HCT116 (cell line): ENCODE measurements around the gene RANBP6. TPM values are rescaled to one million over a fixed set of nuclear protein-coding genes. Genes with fewer than 3 reads are reported as not detected.

Experiments used
- ATAC-seq: fragments of 200-7000 bp; cut with Tn5 transposase; 2 replicates; pipeline ENCODE4 v1.9.1; 2020; ENCODE audit warnings: mild to moderate bottlenecking, moderate library complexity
- BruUV-seq: library from RNA; stranded (reverse); fragments of 400-500 nt; replicated peaks from 2 replicates; lab custom pipeline; 2021; lab: Mats Ljungman, UMichigan
- CTCF ChIA-PET: fragments of 300-600 bp; sonication (Branson Sonifier 250); formaldehyde crosslinking; loops from one replicate; lab custom pipeline; 2021; ENCODE audit warnings: antibody characterized with exemption; lab: Charles Lee
- POLR2A ChIA-PET: fragments of 300-600, 350-600 bp; sonication (Branson Sonifier 250); formaldehyde crosslinking; loops from one replicate; lab custom pipeline; 2021; ENCODE audit warnings: antibody characterized with exemption; lab: Charles Lee
- RAD21 ChIA-PET, 2 experiments: fragments of 300-600 bp; sonication (Branson Sonifier 250); formaldehyde crosslinking; loops; one replicate each; lab custom pipeline; 2023; ENCODE audit warnings: low total read pairs in 2 of 2; ENCODE audit not compliant: uncharacterized antibody in 2 of 2, unreplicated experiment in 2 of 2, low non-redundant PET in 1 of 2; lab: Charles Lee
- DNase-seq: peaks from one replicate; pipeline ENCODE4 v3.0.0-alpha.2; 2010; ENCODE audit warnings: low read depth, low spot score
- H2AFZ ChIP-seq: fragments of 200-600 bp; shearing (Covaris generic), sonication (generic); 2 replicates; pipeline ENCODE4 v1.6.1; 2017; ENCODE audit warnings: low read depth, mixed run types, mixed read lengths, antibody characterized with exemption, low read length; ENCODE audit not compliant: poor library complexity, severe bottlenecking
- H3K27ac ChIP-seq: 2 replicates; pipeline ENCODE4 v1.5.1; 2012; ENCODE audit warnings: low read depth, low read length
- H3K27me3 ChIP-seq: fragments of 200-600 bp; sonication (generic); 2 replicates; pipeline ENCODE4 v1.6.1; 2016; ENCODE audit warnings: mixed run types, low read length, mixed read lengths; ENCODE audit not compliant: insufficient read depth
- H3K36me3 ChIP-seq, 2 experiments: fragments of 200-500 bp in 1 of 2; fragments of 200-600 bp in 1 of 2; sonication (Bioruptor generic) in 1 of 2; sonication (generic) in 1 of 2; 2 replicates each; pipeline versions ENCODE4 v1.5.1 to v1.6.1; 2014 to 2016; ENCODE audit warnings: low read length in 2 of 2, inconsistent platforms in 1 of 2, mixed read lengths in 1 of 2, mixed run types in 1 of 2; ENCODE audit not compliant: insufficient read depth in 2 of 2, control insufficient read depth in 1 of 2
- H3K4me1 ChIP-seq, 2 experiments: fragments of 200-600 bp in 1 of 2; sonication (generic) in 1 of 2; 2 replicates each; pipeline versions ENCODE4 v1.5.1 to v1.6.1; 2012 to 2017; ENCODE audit warnings: low read length in 2 of 2, inconsistent platforms in 1 of 2, mild to moderate bottlenecking in 1 of 2, mixed read lengths in 1 of 2, mixed run types in 1 of 2, moderate library complexity in 1 of 2; ENCODE audit not compliant: insufficient read depth in 2 of 2, control insufficient read depth in 1 of 2
- H3K4me2 ChIP-seq: fragments of 200-600 bp; sonication (generic); 2 replicates; pipeline ENCODE4 v1.6.1; 2017; ENCODE audit warnings: mixed run types, low read length, mixed read lengths
- H3K4me3 ChIP-seq, 2 experiments: fragments of 200-600 bp in 1 of 2; sonication (generic) in 1 of 2; replicated peaks in 1 of 2; 2 replicates each; pipeline ENCODE4 v1.5.1; 2011 to 2016; ENCODE audit warnings: low read length in 2 of 2, control low read depth in 1 of 2, low read depth in 1 of 2, mild to moderate bottlenecking in 1 of 2, mixed read lengths in 1 of 2, mixed run types in 1 of 2
- H3K79me2 ChIP-seq: fragments of 200-600 bp; sonication (generic); 2 replicates; pipeline ENCODE4 v1.6.1; 2017; ENCODE audit warnings: mild to moderate bottlenecking, mixed run types, low read length, moderate library complexity, mixed read lengths; ENCODE audit not compliant: insufficient read depth
- H3K9ac ChIP-seq: fragments of 200-600 bp; sonication (generic); 2 replicates; pipeline ENCODE4 v1.6.1; 2016; ENCODE audit warnings: low read length, mixed read lengths
- H3K9me2 ChIP-seq: fragments of 200-600 bp; sonication (generic), shearing (Covaris generic); 2 replicates; pipeline ENCODE4 v1.6.1; 2017; ENCODE audit warnings: mixed run types, mild to moderate bottlenecking, moderate library complexity; ENCODE audit not compliant: insufficient read depth
- H3K9me3 ChIP-seq, 2 experiments: fragments of 200-500 bp in 1 of 2; fragments of 200-600 bp in 1 of 2; sonication (Bioruptor generic) in 1 of 2; sonication (generic) in 1 of 2; 2 replicates each; pipeline ENCODE4 v1.6.1; 2014 to 2017; ENCODE audit warnings: low read length in 2 of 2, mixed read lengths in 2 of 2, inconsistent platforms in 1 of 2, low read depth in 1 of 2, mild to moderate bottlenecking in 1 of 2, mixed run types in 1 of 2, moderate library complexity in 1 of 2; ENCODE audit not compliant: control insufficient read depth in 1 of 2, insufficient read depth in 1 of 2
- H4K20me1 ChIP-seq: fragments of 200-600 bp; sonication (generic), shearing (Covaris generic); 2 replicates; pipeline ENCODE4 v1.6.1; 2017; ENCODE audit warnings: mixed run types, mild to moderate bottlenecking, moderate library complexity; ENCODE audit not compliant: insufficient read depth
- ATF3 ChIP-seq: IDR thresholded peaks from 2 replicates; pipeline ENCODE4 v1.6.1; 2012
- CEBPB ChIP-seq: IDR thresholded peaks from 2 replicates; pipeline ENCODE4 v1.6.1; 2012; ENCODE audit warnings: low read depth
- CTCF ChIP-seq, 3 experiments: fragments of 200-600 bp in 1 of 3; sonication (generic) in 1 of 3; IDR thresholded peaks in 2 of 3; conservative IDR thresholded peaks in 1 of 3; 2 replicates each; pipeline ENCODE4 v1.5.1; 2012 to 2017; ENCODE audit warnings: low read depth in 2 of 3, low read length in 2 of 3, antibody characterized with exemption in 1 of 3, borderline replicate concordance in 1 of 3, control low read depth in 1 of 3, mild to moderate bottlenecking in 1 of 3, mixed read lengths in 1 of 3, mixed run types in 1 of 3, moderate library complexity in 1 of 3; ENCODE audit not compliant: insufficient read depth in 1 of 3
- EGR1 ChIP-seq: IDR thresholded peaks from 2 replicates; pipeline ENCODE4 v1.6.1; 2012; ENCODE audit warnings: low read depth
- ELF1 ChIP-seq: IDR thresholded peaks from 2 replicates; pipeline ENCODE4 v1.6.1; 2012; ENCODE audit warnings: low read depth, borderline replicate concordance
- EZH2 ChIP-seq: fragments of 200-600 bp; sonication (generic); IDR thresholded peaks from 2 replicates; pipeline ENCODE4 v1.6.1; 2017; ENCODE audit warnings: antibody characterized with exemption, mixed run types
- EZH2phosphoT487 ChIP-seq: fragments of 200-600 bp; IDR thresholded peaks from 2 replicates; pipeline ENCODE4 v1.6.1; 2018; ENCODE audit warnings: antibody characterized with exemption, borderline replicate concordance
- JUND ChIP-seq: IDR thresholded peaks from 2 replicates; pipeline ENCODE4 v1.6.1; 2012
- MAX ChIP-seq: IDR thresholded peaks from 2 replicates; pipeline ENCODE4 v1.6.1; 2012
- POLR2AphosphoS5 ChIP-seq: IDR thresholded peaks from 2 replicates; pipeline ENCODE4 v1.6.1; 2011; ENCODE audit warnings: mild to moderate bottlenecking, low read depth, low read length, moderate library complexity
- RAD21 ChIP-seq: IDR thresholded peaks from 2 replicates; pipeline ENCODE4 v1.6.1; 2012; ENCODE audit warnings: low read depth, mild to moderate bottlenecking
- SIN3A ChIP-seq: IDR thresholded peaks from 2 replicates; pipeline ENCODE4 v1.6.1; 2012; ENCODE audit warnings: low read depth
- SP1 ChIP-seq: IDR thresholded peaks from 2 replicates; pipeline ENCODE4 v1.6.1; 2012; ENCODE audit warnings: low read depth
- SRF ChIP-seq: IDR thresholded peaks from 2 replicates; pipeline ENCODE4 v1.6.1; 2012; ENCODE audit warnings: low read depth
- TCF7L2 ChIP-seq: IDR thresholded peaks from 2 replicates; pipeline ENCODE4 v1.7.0; 2011; ENCODE audit warnings: borderline replicate concordance, inconsistent platforms; ENCODE audit not compliant: insufficient read depth, insufficient read length; ENCODE audit errors: extremely low read depth
- ZBTB33 ChIP-seq: IDR thresholded peaks from 2 replicates; pipeline ENCODE4 v1.6.1; 2011; ENCODE audit warnings: mild to moderate bottlenecking, low read length, moderate library complexity; ENCODE audit not compliant: insufficient replicate concordance; ENCODE audit errors: extremely low read depth
- intact Hi-C: fragments of 100-400 bp; cut with micrococcal nuclease; formaldehyde crosslinking; loops from 2 replicates; pipeline ENCODE4 v1.10.0; 2022
- total RNA-seq: library from RNA; stranded (reverse); gene quantifications from one replicate; pipeline ENCODE4 v1.2.1, GENCODE V29; 2021; ENCODE audit not compliant: unreplicated experiment

Gene RANBP6
- total RNA-seq, 1 experiment from 2014 or later, result 12.7 TPM

- H3K27me3 ChIP-seq, result no peaks in the 10 kb centered on the region
- ATAC-seq, result no peak
- BruUV-seq, result no TSS peak
- CTCF ChIA-PET, result no interaction called here
- no peaks in the 10 kb centered on the region; the same call in 1 of the 2 replicates for H3K79me2 ChIP-seq
- H3K4me3 ChIP-seq, result no peak overlapping the region
- H4K20me1 ChIP-seq, result no peaks in the 10 kb centered on the region
- H3K27ac ChIP-seq, result no peak overlapping the region
- H3K4me1 ChIP-seq, result peaks cover 0 to 6% of the 10 kb centered on the region in 2 experiments; a peak in 2 of 4 replicates
- H3K36me3 ChIP-seq, result no peaks in the 10 kb centered on the region
- POLR2A ChIA-PET, result no interaction called here
- RAD21 ChIA-PET, result no interaction called here
- no peaks in the 10 kb centered on the region for H3K9me3 ChIP-seq
- intact Hi-C loops, result no loop called here
- TF ChIP-seq EZH2 (no peak), MAX (no peak), EZH2phosphoT487 (no peak), POLR2AphosphoS5 (no peak), SRF (no peak), CTCF (IDR thresholded peaks at IDR 0.05 in 2 of 3, conservative IDR thresholded peaks at IDR 0.05 in 1 of 3; ENCODE audit: borderline replicate concordance in 1 of 3, insufficient read depth in 1 of 3, low read depth in 2 of 3, low read length in 2 of 3) (no peak), ELF1 (no peak), TCF7L2 (no peak), CEBPB (no peak), JUND (no peak), SP1 (no peak), RAD21 (no peak), ATF3 (no peak), ZBTB33 (no peak), EGR1 (no peak), SIN3A (no peak)
- H3K4me2 ChIP-seq, result no peak overlapping the region
- no peaks in the 10 kb centered on the region for H3K9me2 ChIP-seq
- H2AFZ ChIP-seq, result no peak overlapping the region
- H3K9ac ChIP-seq, result no peak overlapping the region
- no peak for DNase-seq
Observed at GRCh38 chr9:5978523-5978922, 36.9 kb downstream of the RANBP6 start.
